HL-60 (cell line): ENCODE results near the gene TAGLN.

ENCODE experiments used
- DNase-seq, 2 experiments: peaks; one replicate each; pipeline ENCODE4 v3.0.0-alpha.2; 2010 to 2020; ENCODE audit warnings: low read depth in 1 of 2, low spot score in 1 of 2
- H3K27ac ChIP-seq: fragments of 250-450 bp; sonication (Bioruptor Pico); replicated peaks from 2 replicates; pipeline ENCODE4 v1.5.1; 2020; ENCODE audit warnings: mild to moderate bottlenecking, moderate library complexity
- H3K27me3 ChIP-seq: fragments of 250-450 bp; sonication (Bioruptor Pico); 2 replicates; pipeline ENCODE4 v1.5.1; 2021; ENCODE audit warnings: mild to moderate bottlenecking, moderate library complexity; ENCODE audit not compliant: insufficient read depth, poor library complexity, severe bottlenecking
- H3K4me3 ChIP-seq: replicated peaks from 2 replicates; pipeline ENCODE4 v1.5.1; 2011; ENCODE audit warnings: mild to moderate bottlenecking, control low read depth, low read length; ENCODE audit not compliant: insufficient read depth
- GABPA ChIP-seq: IDR thresholded peaks from 2 replicates; pipeline ENCODE4 v1.6.1; 2012; ENCODE audit warnings: low read depth
- POLR2AphosphoS5 ChIP-seq: IDR thresholded peaks from 2 replicates; pipeline ENCODE4 v1.6.1; 2012; ENCODE audit warnings: low read depth
- SPI1 ChIP-seq: IDR thresholded peaks from 2 replicates; pipeline ENCODE4 v1.6.1; 2012; ENCODE audit warnings: low read depth, mild to moderate bottlenecking, borderline replicate concordance
- TF ChIP-seq, protein P1 (sequence below): IDR thresholded peaks from one replicate; pipeline ENCODE4 v1.5.1; 2011; ENCODE audit warnings: low read length, control low read depth, inconsistent platforms; ENCODE audit not compliant: insufficient read depth
- TF ChIP-seq, protein P2 (sequence below): IDR thresholded peaks from 2 replicates; pipeline ENCODE4 v1.6.1; 2012; ENCODE audit warnings: low read depth; ENCODE audit not compliant: insufficient replicate concordance

The TAGLN gene

GRCh38 chr11:117230999-117231841 lies 32.0 kb downstream of the TAGLN start:
- no peaks in the 10 kb centered on the region for H3K27me3 ChIP-seq
- H3K27ac ChIP-seq: peak overlapping the region; percentile 57
- H3K4me3 ChIP-seq: peak overlapping the region; percentile 98
- DNase-seq: no peak
- TF ChIP-seq SPI1: no peak

GRCh38 chr11:117231842-117232091 lies 32.6 kb downstream of the TAGLN start, which contains the start of gene PCSK7:
Gene PCSK7 (minus strand): TSS chr11:117232073. CDS start chr11:117229844, 2,229 bp downstream.
- peak within 1 kb of the TSS; percentile 88 for H3K27ac ChIP-seq
- H3K27me3 ChIP-seq: no peaks in the 10 kb centered on the region
- peak in 1 of 2 experiments; percentile 54 for DNase-seq
- H3K4me3 ChIP-seq: peak within 1 kb of the TSS; percentile 98
- TF ChIP-seq GABPA (0 out of 2 replicates have a peak, but pooled peaks have one; percentile 70), POLR2AphosphoS5 (no peak)

DNA sequence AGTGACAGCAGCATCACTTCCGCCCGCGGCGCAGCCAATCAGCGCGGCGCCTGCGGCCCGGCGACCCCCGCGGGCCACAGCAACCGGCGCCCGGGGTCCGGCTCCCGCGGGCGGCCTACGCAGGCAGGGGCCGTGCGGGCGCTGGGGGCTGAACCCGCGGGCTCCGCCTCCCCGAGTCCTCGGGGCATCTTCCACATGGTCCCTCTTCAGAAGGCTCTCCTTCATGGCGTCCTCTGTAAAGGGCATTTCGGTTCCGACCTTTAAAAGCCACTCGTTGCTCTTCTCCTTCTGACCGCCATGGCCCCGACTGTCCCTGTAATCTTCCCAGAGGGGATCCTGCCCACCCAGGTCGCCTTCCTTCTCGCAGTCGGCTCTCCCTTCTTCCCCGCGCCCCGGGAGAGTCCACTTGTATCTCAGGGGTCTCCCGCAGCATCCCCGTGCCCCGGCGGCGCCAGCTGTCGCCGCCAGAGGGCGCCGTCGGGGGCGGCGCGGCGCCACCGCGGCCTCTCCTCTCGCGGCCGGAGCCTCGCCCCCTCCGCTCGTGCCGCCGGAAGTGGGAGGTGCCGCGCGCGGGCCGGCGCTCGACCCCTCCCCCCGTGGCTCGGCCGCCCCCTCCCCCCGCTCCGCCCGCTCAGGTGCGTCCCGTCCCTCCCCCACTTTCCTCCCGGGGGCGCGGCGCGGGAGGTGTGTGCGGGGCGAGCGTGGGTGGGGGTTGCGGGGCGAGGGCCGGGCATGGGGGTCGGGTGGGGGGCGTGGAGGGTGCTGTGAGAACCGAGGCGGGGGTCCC lies 33.1 kb downstream of the TAGLN start, which contains the start of gene RNF214:
Gene RNF214 (plus strand): TSS at position 580 of the 787 bp plus-strand sequence. CDS start 1,602 bp downstream, outside the sequence.
- TF ChIP-seq, protein P1, sequence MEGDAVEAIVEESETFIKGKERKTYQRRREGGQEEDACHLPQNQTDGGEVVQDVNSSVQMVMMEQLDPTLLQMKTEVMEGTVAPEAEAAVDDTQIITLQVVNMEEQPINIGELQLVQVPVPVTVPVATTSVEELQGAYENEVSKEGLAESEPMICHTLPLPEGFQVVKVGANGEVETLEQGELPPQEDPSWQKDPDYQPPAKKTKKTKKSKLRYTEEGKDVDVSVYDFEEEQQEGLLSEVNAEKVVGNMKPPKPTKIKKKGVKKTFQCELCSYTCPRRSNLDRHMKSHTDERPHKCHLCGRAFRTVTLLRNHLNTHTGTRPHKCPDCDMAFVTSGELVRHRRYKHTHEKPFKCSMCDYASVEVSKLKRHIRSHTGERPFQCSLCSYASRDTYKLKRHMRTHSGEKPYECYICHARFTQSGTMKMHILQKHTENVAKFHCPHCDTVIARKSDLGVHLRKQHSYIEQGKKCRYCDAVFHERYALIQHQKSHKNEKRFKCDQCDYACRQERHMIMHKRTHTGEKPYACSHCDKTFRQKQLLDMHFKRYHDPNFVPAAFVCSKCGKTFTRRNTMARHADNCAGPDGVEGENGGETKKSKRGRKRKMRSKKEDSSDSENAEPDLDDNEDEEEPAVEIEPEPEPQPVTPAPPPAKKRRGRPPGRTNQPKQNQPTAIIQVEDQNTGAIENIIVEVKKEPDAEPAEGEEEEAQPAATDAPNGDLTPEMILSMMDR: no peak
- TF ChIP-seq POLR2AphosphoS5: 0 out of 2 replicates have a peak, but pooled peaks have one; percentile 28
- no peak; the same call in none of the 2 replicates for TF ChIP-seq GABPA
- peak; percentile 52; the same call in 1 of the 2 replicates for TF ChIP-seq SPI1
- TF ChIP-seq, protein P2, sequence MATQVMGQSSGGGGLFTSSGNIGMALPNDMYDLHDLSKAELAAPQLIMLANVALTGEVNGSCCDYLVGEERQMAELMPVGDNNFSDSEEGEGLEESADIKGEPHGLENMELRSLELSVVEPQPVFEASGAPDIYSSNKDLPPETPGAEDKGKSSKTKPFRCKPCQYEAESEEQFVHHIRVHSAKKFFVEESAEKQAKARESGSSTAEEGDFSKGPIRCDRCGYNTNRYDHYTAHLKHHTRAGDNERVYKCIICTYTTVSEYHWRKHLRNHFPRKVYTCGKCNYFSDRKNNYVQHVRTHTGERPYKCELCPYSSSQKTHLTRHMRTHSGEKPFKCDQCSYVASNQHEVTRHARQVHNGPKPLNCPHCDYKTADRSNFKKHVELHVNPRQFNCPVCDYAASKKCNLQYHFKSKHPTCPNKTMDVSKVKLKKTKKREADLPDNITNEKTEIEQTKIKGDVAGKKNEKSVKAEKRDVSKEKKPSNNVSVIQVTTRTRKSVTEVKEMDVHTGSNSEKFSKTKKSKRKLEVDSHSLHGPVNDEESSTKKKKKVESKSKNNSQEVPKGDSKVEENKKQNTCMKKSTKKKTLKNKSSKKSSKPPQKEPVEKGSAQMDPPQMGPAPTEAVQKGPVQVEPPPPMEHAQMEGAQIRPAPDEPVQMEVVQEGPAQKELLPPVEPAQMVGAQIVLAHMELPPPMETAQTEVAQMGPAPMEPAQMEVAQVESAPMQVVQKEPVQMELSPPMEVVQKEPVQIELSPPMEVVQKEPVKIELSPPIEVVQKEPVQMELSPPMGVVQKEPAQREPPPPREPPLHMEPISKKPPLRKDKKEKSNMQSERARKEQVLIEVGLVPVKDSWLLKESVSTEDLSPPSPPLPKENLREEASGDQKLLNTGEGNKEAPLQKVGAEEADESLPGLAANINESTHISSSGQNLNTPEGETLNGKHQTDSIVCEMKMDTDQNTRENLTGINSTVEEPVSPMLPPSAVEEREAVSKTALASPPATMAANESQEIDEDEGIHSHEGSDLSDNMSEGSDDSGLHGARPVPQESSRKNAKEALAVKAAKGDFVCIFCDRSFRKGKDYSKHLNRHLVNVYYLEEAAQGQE: no peak
- Histone ChIP-seq H3K27ac (peak within 1 kb of the TSS; percentile 88), H3K27me3 (no peaks in the 10 kb centered on the region), H3K4me3 (peak within 1 kb of the TSS; percentile 98)
- peak; percentile 63 for DNase-seq

GRCh38 chr11:117232911-117233409 lies 33.8 kb downstream of the TAGLN start:
- Histone ChIP-seq H3K27ac (peak overlapping the region; percentile 59), H3K4me3 (peak overlapping the region; percentile 98), H3K27me3 (no peaks in the 10 kb centered on the region)
- no peak for DNase-seq
- TF ChIP-seq GABPA (no peak), POLR2AphosphoS5 (no peak)

GRCh38 chr11:117238221-117238620 lies 39.1 kb downstream of the TAGLN start:
- TF ChIP-seq, protein P1: no peak
- TF ChIP-seq SPI1: no peak
- no peak for DNase-seq
- no peak overlapping the region for H3K4me3 ChIP-seq
- no peak overlapping the region for H3K27ac ChIP-seq
- no peaks in the 10 kb centered on the region for H3K27me3 ChIP-seq
